Measurements from ENCODE around the gene GJB1. TPM values are rescaled to one million over a fixed set of nuclear protein-coding genes. Genes with fewer than 3 reads are reported as not detected.

Gene GJB1
- total and polyA plus RNA-seq, 9 of the 15 experiments (the other 6 are each of a cell fraction or from before 2014, with no cell fraction given), result 0.11 TPM; not detected in 8

GRCh38 chrX:71181910-71182799 is 40.9 kb upstream of the GJB1 start (continued):
- TF ChIP-seq, protein P1, sequence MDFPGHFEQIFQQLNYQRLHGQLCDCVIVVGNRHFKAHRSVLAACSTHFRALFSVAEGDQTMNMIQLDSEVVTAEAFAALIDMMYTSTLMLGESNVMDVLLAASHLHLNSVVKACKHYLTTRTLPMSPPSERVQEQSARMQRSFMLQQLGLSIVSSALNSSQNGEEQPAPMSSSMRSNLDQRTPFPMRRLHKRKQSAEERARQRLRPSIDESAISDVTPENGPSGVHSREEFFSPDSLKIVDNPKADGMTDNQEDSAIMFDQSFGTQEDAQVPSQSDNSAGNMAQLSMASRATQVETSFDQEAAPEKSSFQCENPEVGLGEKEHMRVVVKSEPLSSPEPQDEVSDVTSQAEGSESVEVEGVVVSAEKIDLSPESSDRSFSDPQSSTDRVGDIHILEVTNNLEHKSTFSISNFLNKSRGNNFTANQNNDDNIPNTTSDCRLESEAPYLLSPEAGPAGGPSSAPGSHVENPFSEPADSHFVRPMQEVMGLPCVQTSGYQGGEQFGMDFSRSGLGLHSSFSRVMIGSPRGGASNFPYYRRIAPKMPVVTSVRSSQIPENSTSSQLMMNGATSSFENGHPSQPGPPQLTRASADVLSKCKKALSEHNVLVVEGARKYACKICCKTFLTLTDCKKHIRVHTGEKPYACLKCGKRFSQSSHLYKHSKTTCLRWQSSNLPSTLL (IDR thresholded peaks at IDR 0.05), result no peak
- TF ChIP-seq PBX2 (CRISPR knock-in tag; IDR thresholded peaks at IDR 0.05; ENCODE audit: low read depth) (peak; percentile 80), PBX2 (tag; conservative IDR thresholded peaks at IDR 0.05; ENCODE audit: low read depth) (peak; percentile 97), NBN (IDR thresholded peaks at IDR 0.05; ENCODE audit: low read depth) (no peak), ZNF12 (CRISPR knock-in tag; IDR thresholded peaks at IDR 0.05) (no peak), POLR2A (conservative IDR thresholded peaks at IDR 0.05) (peak; percentile 86), HLTF (IDR thresholded peaks at IDR 0.05) (no peak), CXXC5 (CRISPR knock-in tag; IDR thresholded peaks at IDR 0.05) (peak; percentile 39), POLR3G (IDR thresholded peaks at IDR 0.05; ENCODE audit: extremely low read depth, insufficient read length, insufficient replicate concordance) (no peak), CBX5 (IDR thresholded peaks at IDR 0.05; ENCODE audit: borderline replicate concordance, low read depth) (no peak), XRCC5 (IDR thresholded peaks at IDR 0.05; ENCODE audit: low read depth, low read length) (no peak)
- TF ChIP-seq, protein P2, sequence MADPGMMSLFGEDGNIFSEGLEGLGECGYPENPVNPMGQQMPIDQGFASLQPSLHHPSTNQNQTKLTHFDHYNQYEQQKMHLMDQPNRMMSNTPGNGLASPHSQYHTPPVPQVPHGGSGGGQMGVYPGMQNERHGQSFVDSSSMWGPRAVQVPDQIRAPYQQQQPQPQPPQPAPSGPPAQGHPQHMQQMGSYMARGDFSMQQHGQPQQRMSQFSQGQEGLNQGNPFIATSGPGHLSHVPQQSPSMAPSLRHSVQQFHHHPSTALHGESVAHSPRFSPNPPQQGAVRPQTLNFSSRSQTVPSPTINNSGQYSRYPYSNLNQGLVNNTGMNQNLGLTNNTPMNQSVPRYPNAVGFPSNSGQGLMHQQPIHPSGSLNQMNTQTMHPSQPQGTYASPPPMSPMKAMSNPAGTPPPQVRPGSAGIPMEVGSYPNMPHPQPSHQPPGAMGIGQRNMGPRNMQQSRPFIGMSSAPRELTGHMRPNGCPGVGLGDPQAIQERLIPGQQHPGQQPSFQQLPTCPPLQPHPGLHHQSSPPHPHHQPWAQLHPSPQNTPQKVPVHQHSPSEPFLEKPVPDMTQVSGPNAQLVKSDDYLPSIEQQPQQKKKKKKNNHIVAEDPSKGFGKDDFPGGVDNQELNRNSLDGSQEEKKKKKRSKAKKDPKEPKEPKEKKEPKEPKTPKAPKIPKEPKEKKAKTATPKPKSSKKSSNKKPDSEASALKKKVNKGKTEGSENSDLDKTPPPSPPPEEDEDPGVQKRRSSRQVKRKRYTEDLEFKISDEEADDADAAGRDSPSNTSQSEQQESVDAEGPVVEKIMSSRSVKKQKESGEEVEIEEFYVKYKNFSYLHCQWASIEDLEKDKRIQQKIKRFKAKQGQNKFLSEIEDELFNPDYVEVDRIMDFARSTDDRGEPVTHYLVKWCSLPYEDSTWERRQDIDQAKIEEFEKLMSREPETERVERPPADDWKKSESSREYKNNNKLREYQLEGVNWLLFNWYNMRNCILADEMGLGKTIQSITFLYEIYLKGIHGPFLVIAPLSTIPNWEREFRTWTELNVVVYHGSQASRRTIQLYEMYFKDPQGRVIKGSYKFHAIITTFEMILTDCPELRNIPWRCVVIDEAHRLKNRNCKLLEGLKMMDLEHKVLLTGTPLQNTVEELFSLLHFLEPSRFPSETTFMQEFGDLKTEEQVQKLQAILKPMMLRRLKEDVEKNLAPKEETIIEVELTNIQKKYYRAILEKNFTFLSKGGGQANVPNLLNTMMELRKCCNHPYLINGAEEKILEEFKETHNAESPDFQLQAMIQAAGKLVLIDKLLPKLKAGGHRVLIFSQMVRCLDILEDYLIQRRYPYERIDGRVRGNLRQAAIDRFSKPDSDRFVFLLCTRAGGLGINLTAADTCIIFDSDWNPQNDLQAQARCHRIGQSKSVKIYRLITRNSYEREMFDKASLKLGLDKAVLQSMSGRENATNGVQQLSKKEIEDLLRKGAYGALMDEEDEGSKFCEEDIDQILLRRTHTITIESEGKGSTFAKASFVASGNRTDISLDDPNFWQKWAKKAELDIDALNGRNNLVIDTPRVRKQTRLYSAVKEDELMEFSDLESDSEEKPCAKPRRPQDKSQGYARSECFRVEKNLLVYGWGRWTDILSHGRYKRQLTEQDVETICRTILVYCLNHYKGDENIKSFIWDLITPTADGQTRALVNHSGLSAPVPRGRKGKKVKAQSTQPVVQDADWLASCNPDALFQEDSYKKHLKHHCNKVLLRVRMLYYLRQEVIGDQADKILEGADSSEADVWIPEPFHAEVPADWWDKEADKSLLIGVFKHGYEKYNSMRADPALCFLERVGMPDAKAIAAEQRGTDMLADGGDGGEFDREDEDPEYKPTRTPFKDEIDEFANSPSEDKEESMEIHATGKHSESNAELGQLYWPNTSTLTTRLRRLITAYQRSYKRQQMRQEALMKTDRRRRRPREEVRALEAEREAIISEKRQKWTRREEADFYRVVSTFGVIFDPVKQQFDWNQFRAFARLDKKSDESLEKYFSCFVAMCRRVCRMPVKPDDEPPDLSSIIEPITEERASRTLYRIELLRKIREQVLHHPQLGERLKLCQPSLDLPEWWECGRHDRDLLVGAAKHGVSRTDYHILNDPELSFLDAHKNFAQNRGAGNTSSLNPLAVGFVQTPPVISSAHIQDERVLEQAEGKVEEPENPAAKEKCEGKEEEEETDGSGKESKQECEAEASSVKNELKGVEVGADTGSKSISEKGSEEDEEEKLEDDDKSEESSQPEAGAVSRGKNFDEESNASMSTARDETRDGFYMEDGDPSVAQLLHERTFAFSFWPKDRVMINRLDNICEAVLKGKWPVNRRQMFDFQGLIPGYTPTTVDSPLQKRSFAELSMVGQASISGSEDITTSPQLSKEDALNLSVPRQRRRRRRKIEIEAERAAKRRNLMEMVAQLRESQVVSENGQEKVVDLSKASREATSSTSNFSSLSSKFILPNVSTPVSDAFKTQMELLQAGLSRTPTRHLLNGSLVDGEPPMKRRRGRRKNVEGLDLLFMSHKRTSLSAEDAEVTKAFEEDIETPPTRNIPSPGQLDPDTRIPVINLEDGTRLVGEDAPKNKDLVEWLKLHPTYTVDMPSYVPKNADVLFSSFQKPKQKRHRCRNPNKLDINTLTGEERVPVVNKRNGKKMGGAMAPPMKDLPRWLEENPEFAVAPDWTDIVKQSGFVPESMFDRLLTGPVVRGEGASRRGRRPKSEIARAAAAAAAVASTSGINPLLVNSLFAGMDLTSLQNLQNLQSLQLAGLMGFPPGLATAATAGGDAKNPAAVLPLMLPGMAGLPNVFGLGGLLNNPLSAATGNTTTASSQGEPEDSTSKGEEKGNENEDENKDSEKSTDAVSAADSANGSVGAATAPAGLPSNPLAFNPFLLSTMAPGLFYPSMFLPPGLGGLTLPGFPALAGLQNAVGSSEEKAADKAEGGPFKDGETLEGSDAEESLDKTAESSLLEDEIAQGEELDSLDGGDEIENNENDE (IDR thresholded peaks at IDR 0.05; ENCODE audit: low read depth, low read length), result no peak

Data from K562 (cell line).